ENCODE data around the gene AMD1.

AMD1 gene

GRCh38 chr6:110878751-110879522 lies 4.4 kb downstream of the AMD1 start:
- DNase-seq (ENCODE audit: low read depth) = peak; percentile 9
- H3K4me3 ChIP-seq (ENCODE audit: low read length) = peak overlapping the region; percentile 19
- TF ChIP-seq, protein P1, sequence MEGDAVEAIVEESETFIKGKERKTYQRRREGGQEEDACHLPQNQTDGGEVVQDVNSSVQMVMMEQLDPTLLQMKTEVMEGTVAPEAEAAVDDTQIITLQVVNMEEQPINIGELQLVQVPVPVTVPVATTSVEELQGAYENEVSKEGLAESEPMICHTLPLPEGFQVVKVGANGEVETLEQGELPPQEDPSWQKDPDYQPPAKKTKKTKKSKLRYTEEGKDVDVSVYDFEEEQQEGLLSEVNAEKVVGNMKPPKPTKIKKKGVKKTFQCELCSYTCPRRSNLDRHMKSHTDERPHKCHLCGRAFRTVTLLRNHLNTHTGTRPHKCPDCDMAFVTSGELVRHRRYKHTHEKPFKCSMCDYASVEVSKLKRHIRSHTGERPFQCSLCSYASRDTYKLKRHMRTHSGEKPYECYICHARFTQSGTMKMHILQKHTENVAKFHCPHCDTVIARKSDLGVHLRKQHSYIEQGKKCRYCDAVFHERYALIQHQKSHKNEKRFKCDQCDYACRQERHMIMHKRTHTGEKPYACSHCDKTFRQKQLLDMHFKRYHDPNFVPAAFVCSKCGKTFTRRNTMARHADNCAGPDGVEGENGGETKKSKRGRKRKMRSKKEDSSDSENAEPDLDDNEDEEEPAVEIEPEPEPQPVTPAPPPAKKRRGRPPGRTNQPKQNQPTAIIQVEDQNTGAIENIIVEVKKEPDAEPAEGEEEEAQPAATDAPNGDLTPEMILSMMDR (conservative IDR thresholded peaks at IDR 0.05; ENCODE audit: low read depth, low read length) = peak; percentile 58

- no peak for DNase-seq (ENCODE audit: low read depth)
- TF ChIP-seq, protein P1 (conservative IDR thresholded peaks at IDR 0.05; ENCODE audit: low read depth, low read length) = no peak
- no peak overlapping the region for H3K4me3 ChIP-seq (ENCODE audit: low read length)
These were observed 6.1 kb downstream of the AMD1 start for GRCh38 chr6:110880651-110881050.

GRCh38 chr6:110881546-110882273 lies 7.1 kb downstream of the AMD1 start:
- DNase-seq (ENCODE audit: low read depth) = no peak
- TF ChIP-seq, protein P1 (conservative IDR thresholded peaks at IDR 0.05; ENCODE audit: low read depth, low read length) = no peak
- H3K4me3 ChIP-seq (ENCODE audit: low read length) = no peak overlapping the region

GRCh38 chr6:110882274-110882619 lies 7.7 kb downstream of the AMD1 start:
- no peak overlapping the region for H3K4me3 ChIP-seq (ENCODE audit: low read length)
- DNase-seq (ENCODE audit: low read depth) = no peak
- TF ChIP-seq, protein P1 (conservative IDR thresholded peaks at IDR 0.05; ENCODE audit: low read depth, low read length) = no peak

GRCh38 chr6:110882824-110883554 lies 8.4 kb downstream of the AMD1 start:
- DNase-seq (ENCODE audit: low read depth) = no peak
- TF ChIP-seq, protein P1 (conservative IDR thresholded peaks at IDR 0.05; ENCODE audit: low read depth, low read length) = no peak
- H3K4me3 ChIP-seq (ENCODE audit: low read length) = no peak overlapping the region

DNA sequence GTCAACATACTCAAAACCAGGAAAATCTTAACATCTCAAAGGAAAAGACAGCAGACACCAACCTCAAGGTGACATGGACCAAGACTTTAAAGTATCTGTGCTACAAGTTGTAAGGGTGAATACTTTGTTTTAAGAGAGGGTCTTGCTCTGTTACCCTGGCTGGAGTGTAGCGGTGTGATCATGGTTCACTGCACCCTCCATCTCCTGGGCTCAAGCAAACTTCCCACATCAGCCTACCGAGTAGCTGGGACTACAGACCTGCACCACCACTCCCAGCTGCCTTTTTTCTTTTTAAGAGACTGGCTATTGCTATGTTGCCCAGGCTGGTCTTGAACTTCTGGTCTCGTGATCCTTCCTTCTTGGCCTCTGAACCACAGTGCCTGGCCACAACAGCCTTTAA lies 9.7 kb downstream of the AMD1 start:
- no peak for DNase-seq (ENCODE audit: low read depth)
- TF ChIP-seq, protein P1 (conservative IDR thresholded peaks at IDR 0.05; ENCODE audit: low read depth, low read length) = no peak
- no peak overlapping the region for H3K4me3 ChIP-seq (ENCODE audit: low read length)
